Non-pigmented ciliary epithelial cell (primary cell): Measurements from ENCODE around the gene CACNB2.

Experiments
- DNase-seq: peaks from one replicate; pipeline ENCODE4 v3.0.0-alpha.2; 2010; ENCODE audit warnings: low read depth

CACNB2 gene

GRCh38 chr10:18231480-18231879 is 91.3 kb downstream of the CACNB2 start:
- DNase-seq, result no peak

GRCh38 chr10:18233775-18234174 is 93.6 kb downstream of the CACNB2 start:
- no peak for DNase-seq

- no peak for DNase-seq
Measured at GRCh38 chr10:18235477-18235876, 95.3 kb downstream of the CACNB2 start.

- DNase-seq, result no peak
Measured at GRCh38 chr10:18236756-18237155, 96.5 kb downstream of the CACNB2 start.

- DNase-seq, result no peak
Measured at GRCh38 chr10:18238870-18239485, 98.8 kb downstream of the CACNB2 start.

GRCh38 chr10:18240185-18240882 is 100.1 kb downstream of the CACNB2 start:
- no peak for DNase-seq

- no peak for DNase-seq
Measured at GRCh38 chr10:18246967-18247366, 106.7 kb downstream of the CACNB2 start.

GRCh38 chr10:18252086-18252485 is 111.9 kb downstream of the CACNB2 start:
- DNase-seq, result no peak

- DNase-seq, result peak; percentile 13
Measured at GRCh38 chr10:18254086-18254485, 113.9 kb downstream of the CACNB2 start.

- no peak for DNase-seq
Measured at GRCh38 chr10:18254692-18255091, 114.5 kb downstream of the CACNB2 start.

GRCh38 chr10:18260310-18260922 is 120.2 kb downstream of the CACNB2 start:
- no peak for DNase-seq

- no peak for DNase-seq
Measured at GRCh38 chr10:18261063-18261610, 120.9 kb downstream of the CACNB2 start.

- DNase-seq, result no peak
Measured at GRCh38 chr10:18261768-18262231, 121.6 kb downstream of the CACNB2 start.

- no peak for DNase-seq
Measured at GRCh38 chr10:18264466-18265050, 124.3 kb downstream of the CACNB2 start.

- no peak for DNase-seq
Measured at GRCh38 chr10:18268005-18268404, 127.8 kb downstream of the CACNB2 start.

GRCh38 chr10:18271491-18271890 is 131.3 kb downstream of the CACNB2 start:
- DNase-seq, result no peak

- no peak for DNase-seq
Measured at GRCh38 chr10:18273039-18273438, 132.8 kb downstream of the CACNB2 start.

GRCh38 chr10:18278181-18278580 is 138.0 kb downstream of the CACNB2 start:
- no peak for DNase-seq

- no peak for DNase-seq
Measured at GRCh38 chr10:18279173-18279572, 138.9 kb downstream of the CACNB2 start.

- DNase-seq, result no peak
Measured at GRCh38 chr10:18282094-18282493, 141.9 kb downstream of the CACNB2 start.

GRCh38 chr10:18290651-18291313 is 150.6 kb downstream of the CACNB2 start:
- no peak for DNase-seq
